22Rv1 (cell line): ENCODE results near the gene CDK5RAP2.

Source experiments
- ZFX ChIP-seq: fragments of 450-650 bp; IDR thresholded peaks from 2 replicates; pipeline ENCODE4 v1.6.1; 2017; ENCODE audit warnings: antibody characterized with exemption, borderline replicate concordance
- TF ChIP-seq, protein P1 (sequence below): fragments of 450-650 bp; IDR thresholded peaks from 2 replicates; pipeline ENCODE4 v1.5.1; 2017; ENCODE audit warnings: mild to moderate bottlenecking

GRCh38 chr9:120475341-120475740, 104.6 kb downstream of the CDK5RAP2 start:
- TF ChIP-seq, protein P1, sequence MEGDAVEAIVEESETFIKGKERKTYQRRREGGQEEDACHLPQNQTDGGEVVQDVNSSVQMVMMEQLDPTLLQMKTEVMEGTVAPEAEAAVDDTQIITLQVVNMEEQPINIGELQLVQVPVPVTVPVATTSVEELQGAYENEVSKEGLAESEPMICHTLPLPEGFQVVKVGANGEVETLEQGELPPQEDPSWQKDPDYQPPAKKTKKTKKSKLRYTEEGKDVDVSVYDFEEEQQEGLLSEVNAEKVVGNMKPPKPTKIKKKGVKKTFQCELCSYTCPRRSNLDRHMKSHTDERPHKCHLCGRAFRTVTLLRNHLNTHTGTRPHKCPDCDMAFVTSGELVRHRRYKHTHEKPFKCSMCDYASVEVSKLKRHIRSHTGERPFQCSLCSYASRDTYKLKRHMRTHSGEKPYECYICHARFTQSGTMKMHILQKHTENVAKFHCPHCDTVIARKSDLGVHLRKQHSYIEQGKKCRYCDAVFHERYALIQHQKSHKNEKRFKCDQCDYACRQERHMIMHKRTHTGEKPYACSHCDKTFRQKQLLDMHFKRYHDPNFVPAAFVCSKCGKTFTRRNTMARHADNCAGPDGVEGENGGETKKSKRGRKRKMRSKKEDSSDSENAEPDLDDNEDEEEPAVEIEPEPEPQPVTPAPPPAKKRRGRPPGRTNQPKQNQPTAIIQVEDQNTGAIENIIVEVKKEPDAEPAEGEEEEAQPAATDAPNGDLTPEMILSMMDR, result no peak
- TF ChIP-seq ZFX, result no peak
